NCI-H2196 treated with DMSO at 0.1 percent for 48 hours (cell line): ENCODE results near the gene PCGF2.

Experiments
- DNase-seq: peaks from one replicate; lab custom pipeline; 2025; ENCODE audit not compliant: unreplicated experiment; lab: John Stamatoyannopoulos, UW

Gene PCGF2

GRCh38 chr17:38704606-38705522, 43.3 kb downstream of the PCGF2 start, which contains the start of gene MLLT6:
TSS of gene MLLT6 (plus strand) at chr17:38705273. CDS start at chr17:38705633, 360 bp downstream.
- peak; percentile 25 for DNase-seq

GRCh38 chr17:38703742-38704605, 44.2 kb downstream of the PCGF2 start:
- DNase-seq, result peak; percentile 80

DNA sequence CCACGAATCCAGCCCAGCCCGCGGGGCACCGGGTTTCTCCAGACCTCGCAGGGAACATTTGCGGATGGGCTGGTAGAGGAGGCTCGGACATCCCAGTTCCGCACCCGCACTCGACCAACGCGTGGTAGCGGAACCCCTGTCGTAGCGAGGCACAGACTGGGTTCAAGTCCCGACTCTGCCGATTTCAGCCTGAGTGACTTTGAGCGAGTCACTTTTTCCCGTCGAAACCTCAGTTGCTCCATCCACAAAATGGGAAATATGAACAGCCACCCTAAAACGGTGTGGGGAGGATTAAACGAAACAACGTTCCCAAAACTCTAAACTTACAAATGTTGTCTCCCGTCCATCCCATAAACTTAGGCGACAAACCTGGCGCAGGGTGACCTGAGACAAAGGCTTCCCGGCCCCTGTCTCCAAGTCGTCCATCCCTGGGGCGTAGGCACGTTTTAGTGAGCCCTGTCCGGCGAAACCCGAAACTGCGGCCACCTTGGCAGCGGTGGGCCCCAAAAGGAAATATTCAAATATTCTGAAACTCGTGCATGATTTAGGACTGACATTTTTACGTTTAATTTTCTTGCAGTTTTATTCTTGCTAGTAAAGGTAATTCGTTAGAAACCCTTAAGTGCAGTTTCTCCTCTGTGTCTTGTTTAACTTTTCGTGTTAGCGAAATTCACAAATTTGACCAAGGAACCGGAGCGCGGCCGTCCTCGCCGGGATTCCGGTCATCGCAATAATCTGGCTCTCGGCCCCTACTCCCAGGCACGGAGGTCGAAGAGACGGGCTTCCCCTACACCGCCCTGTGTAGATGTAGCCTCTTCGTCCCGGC, 45.0 kb downstream of the PCGF2 start:
- DNase-seq, result no peak

- peak; percentile 54 for DNase-seq
Measured at GRCh38 chr17:38702166-38702915, 45.8 kb downstream of the PCGF2 start.

DNA sequence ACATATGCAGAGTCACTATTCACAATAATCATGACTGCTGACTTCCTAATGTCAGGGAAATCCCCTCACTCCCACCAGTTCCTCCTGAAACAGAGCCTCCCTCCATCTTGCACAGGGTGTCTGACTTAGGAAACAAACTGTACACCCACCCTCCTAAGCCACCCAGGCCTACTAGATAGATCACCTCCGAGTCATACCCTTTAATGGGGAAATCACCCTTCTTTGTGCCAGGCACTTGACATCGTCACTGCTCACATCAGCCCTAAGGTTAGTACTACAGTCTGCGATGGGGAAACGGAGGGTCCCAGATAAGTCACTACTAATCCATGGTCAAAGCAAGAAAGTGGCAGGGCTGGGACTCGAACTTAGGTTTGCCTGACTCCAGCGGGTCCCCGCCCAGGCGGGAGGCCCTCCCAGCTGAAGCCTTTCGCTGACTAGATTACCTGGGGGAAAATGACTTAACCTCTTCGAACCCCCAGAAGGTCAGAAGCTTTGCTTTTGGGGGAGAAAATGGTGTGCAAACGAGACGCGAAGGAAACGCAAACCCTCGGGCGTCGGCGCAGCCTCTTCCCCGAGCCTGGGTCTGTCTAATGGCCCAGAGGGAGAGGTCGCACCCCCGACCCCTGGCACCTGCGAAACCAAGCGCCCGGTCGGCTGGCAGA, 46.5 kb downstream of the PCGF2 start:
- no peak for DNase-seq

DNA sequence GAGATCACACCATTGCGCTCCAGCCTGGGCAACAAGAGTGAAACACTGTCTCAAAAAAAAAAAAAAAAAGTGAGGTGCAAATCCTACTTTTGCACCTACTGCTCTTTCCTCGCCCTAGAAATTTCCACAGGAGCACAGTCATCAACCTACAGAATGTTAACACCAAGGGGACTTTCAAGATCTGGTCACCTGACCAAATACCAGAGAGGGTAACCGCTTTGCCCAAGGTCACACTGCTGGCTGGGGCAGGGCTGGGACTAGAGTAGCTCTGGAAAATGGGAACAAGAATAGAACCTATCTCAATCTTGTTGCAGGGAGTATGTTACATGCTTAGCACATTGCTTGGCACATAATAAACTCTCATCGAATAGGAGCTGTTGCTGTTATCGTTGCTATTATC, 49.4 kb downstream of the PCGF2 start:
- no peak for DNase-seq

GRCh38 chr17:38697061-38697820, 50.9 kb downstream of the PCGF2 start:
- no peak for DNase-seq

DNA sequence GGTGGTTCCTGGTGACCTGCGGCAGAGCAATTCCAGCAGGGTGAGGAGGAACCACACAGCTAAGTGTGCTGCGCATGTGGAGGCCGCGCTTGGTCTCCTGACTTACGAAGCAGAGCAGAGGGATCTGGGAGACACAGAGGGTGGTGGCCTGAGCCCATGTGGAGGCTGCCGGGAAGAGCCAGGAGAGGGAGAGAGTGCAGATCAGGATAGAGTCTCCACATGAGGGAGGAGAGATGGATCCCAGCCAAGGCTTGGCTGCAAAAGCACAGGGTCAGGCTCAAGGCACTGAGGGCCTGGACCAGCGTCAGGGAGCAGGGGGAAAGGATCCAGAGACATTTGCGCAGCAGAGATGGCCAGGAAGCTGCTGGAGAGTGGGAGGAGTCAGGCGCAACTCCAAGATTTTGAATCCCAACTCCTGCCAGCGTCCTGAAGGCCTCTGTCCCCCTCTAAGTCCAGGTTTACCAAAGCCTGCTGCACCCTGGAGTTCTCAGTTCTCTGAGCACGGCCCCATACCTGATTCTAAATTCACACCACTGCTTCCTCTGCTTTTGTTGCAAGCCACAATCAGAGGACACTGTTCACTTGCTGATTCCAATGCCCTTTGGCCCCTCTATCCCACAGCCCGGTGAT, 54.3 kb downstream of the PCGF2 start:
- peak; percentile 57 for DNase-seq

- no peak for DNase-seq
Measured at GRCh38 chr17:38691154-38691553, 57.0 kb downstream of the PCGF2 start.

DNA sequence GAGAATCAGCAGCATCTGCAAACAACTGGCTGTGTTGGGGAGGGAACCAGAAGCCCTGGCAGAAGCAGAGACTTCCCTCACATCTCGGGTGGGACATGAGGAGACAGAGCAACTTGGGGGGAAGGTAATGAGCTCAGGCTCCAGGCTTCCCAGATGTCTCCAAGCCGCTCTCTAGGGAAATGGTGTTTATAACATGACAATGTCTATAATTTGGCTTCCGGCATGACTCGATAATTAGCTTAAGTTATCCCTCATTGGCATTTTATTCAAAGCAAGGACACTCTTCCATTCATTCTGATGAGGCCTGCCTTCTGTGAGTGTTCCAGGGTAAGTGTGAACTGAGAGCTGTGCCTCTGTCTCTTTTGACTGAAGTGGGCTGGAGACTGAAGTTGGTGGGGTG, 57.8 kb downstream of the PCGF2 start:
- no peak for DNase-seq

- DNase-seq, result no peak
Measured at GRCh38 chr17:38687286-38687685, 60.9 kb downstream of the PCGF2 start.

- no peak for DNase-seq
Measured at GRCh38 chr17:38685491-38685890, 62.6 kb downstream of the PCGF2 start.
